ENCODE results near the gene MBOAT2.

MBOAT2 gene

DNA sequence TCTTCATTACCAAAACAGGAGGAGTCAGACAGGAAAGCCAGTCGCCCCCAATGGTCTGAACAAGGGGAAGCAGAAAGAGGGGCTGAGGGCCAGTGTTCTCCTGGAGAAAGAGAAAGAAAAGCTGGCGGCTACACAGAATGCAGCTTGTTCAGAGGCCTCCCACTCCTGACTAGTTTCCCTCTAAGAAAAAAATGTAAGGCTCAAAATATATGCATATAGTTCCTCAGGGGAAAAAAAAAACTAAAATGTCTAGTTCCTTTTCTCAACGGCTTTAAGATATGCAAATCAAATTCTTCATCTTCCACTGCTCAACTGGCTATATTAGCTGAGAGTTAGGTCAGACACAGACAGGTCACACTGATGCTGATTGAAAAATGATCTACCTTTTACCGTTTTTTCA, 18.6 kb downstream of the MBOAT2 start:
- H3K9me3 ChIP-seq (ENCODE audit: control insufficient read depth, low read length) = no peaks in the 10 kb centered on the region
- H2BK12ac ChIP-seq (ENCODE audit: low read length in 2 of 2) = no peak overlapping the region
- H2AFZ ChIP-seq (ENCODE audit: low read depth, low read length) = no peak overlapping the region
- H3K23ac ChIP-seq (ENCODE audit: low read length in 2 of 2) = no peak overlapping the region
- no peak overlapping the region for H2AK5ac ChIP-seq (ENCODE audit: low read length, severe bottlenecking)
- peak overlapping the region; percentile 57 for H4K8ac ChIP-seq (ENCODE audit: low read length)
- H3K79me1 ChIP-seq (replicated peaks; ENCODE audit: low read length, poor library complexity, severe bottlenecking) = peaks cover 32% of the 10 kb centered on the region
- no peaks in the 10 kb centered on the region for H3K36me3 ChIP-seq (ENCODE audit: control insufficient read depth in 1 of 2, insufficient read depth in 2 of 2, low read depth in 1 of 2, low read length in 2 of 2)
- DNase-seq = peak; percentile 26
- no peak overlapping the region for H3K4ac ChIP-seq (ENCODE audit: low read depth in 1 of 2, low read length in 2 of 2)
- H3K27ac ChIP-seq (ENCODE audit: low read length, poor library complexity, severe bottlenecking) = no peak overlapping the region
- peaks cover 5% of the 10 kb centered on the region for H3K4me1 ChIP-seq (ENCODE audit: control insufficient read depth, insufficient read depth, low read depth, low read length)
- H4K91ac ChIP-seq (ENCODE audit: low read length) = no peak overlapping the region
- no peak overlapping the region for H2BK15ac ChIP-seq (ENCODE audit: low read depth, poor library complexity, severe bottlenecking)
- no peak overlapping the region for H3K9ac ChIP-seq (ENCODE audit: low read length)
- H3K4me3 ChIP-seq (ENCODE audit: insufficient read depth in 1 of 2, low read depth in 1 of 2, low read length in 2 of 2) = no peak overlapping the region
- H3K14ac ChIP-seq (ENCODE audit: low read length in 2 of 2) = no peak overlapping the region
- no peaks in the 10 kb centered on the region for H3K27me3 ChIP-seq (ENCODE audit: control insufficient read depth in 1 of 2, insufficient read depth in 1 of 2, low read length in 2 of 2)
- H2BK5ac ChIP-seq (ENCODE audit: low read depth, low read length, poor library complexity, severe bottlenecking) = no peak overlapping the region
- no peak overlapping the region for H3K18ac ChIP-seq (ENCODE audit: low read depth in 1 of 2, low read length in 2 of 2)
- no peak overlapping the region for H3K4me2 ChIP-seq (ENCODE audit: low read length, poor library complexity, severe bottlenecking)
- H2BK120ac ChIP-seq (ENCODE audit: low read depth, low read length) = no peak overlapping the region
- 87% methylated on average over 3 of the region's 4 CpGs for whole genome bisulfite sequencing

DNA sequence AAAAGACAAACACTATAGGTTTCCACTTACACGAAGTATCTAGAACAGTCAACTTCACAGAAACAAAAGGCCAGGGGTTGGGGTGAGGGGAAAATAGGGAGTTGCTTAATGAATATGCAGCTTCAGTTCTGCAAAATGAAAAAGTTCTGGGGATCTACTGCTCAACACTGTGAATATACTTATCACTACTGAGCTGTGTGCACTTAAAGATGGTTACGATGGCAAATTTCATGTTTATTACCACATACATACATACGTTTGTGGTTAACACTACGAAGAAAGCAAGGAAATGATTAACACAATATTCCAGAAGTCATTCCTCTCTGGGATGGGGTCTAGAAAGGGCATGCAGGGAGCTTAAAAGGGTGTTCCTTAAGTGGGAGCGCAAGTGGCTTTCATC, 19.3 kb downstream of the MBOAT2 start:
- no peak overlapping the region for H2BK12ac ChIP-seq (ENCODE audit: low read length in 2 of 2)
- H4K91ac ChIP-seq (ENCODE audit: low read length) = no peak overlapping the region
- no peak overlapping the region for H3K4me2 ChIP-seq (ENCODE audit: low read length, poor library complexity, severe bottlenecking)
- H2BK5ac ChIP-seq (ENCODE audit: low read depth, low read length, poor library complexity, severe bottlenecking) = no peak overlapping the region
- H3K9ac ChIP-seq (ENCODE audit: low read length) = peak overlapping the region; percentile 1
- no peak overlapping the region for H3K27ac ChIP-seq (ENCODE audit: low read length, poor library complexity, severe bottlenecking)
- DNase-seq = peak; percentile 55
- no peak overlapping the region for H3K23ac ChIP-seq (ENCODE audit: low read length in 2 of 2)
- no peak overlapping the region for H2BK15ac ChIP-seq (ENCODE audit: low read depth, poor library complexity, severe bottlenecking)
- H2AK5ac ChIP-seq (ENCODE audit: low read length, severe bottlenecking) = no peak overlapping the region
- H2AFZ ChIP-seq (ENCODE audit: low read depth, low read length) = no peak overlapping the region
- no peaks in the 10 kb centered on the region for H3K9me3 ChIP-seq (ENCODE audit: control insufficient read depth, low read length)
- no peak overlapping the region for H4K8ac ChIP-seq (ENCODE audit: low read length)
- no peaks in the 10 kb centered on the region for H3K36me3 ChIP-seq (ENCODE audit: control insufficient read depth in 1 of 2, insufficient read depth in 2 of 2, low read depth in 1 of 2, low read length in 2 of 2)
- H3K4me3 ChIP-seq (ENCODE audit: insufficient read depth in 1 of 2, low read depth in 1 of 2, low read length in 2 of 2) = no peak overlapping the region
- no peak overlapping the region for H2BK120ac ChIP-seq (ENCODE audit: low read depth, low read length)
- whole genome bisulfite sequencing = no CpG with 5 or more reads among the region's 5 CpGs
- H3K4me1 ChIP-seq (ENCODE audit: control insufficient read depth, insufficient read depth, low read depth, low read length) = peaks cover 7% of the 10 kb centered on the region
- H3K27me3 ChIP-seq (ENCODE audit: control insufficient read depth in 1 of 2, insufficient read depth in 1 of 2, low read length in 2 of 2) = no peaks in the 10 kb centered on the region
- no peak overlapping the region for H3K4ac ChIP-seq (ENCODE audit: low read depth in 1 of 2, low read length in 2 of 2)
- no peak overlapping the region for H3K18ac ChIP-seq (ENCODE audit: low read depth in 1 of 2, low read length in 2 of 2)
- H3K79me1 ChIP-seq (replicated peaks; ENCODE audit: low read length, poor library complexity, severe bottlenecking) = peaks cover 30% of the 10 kb centered on the region
- H3K14ac ChIP-seq (ENCODE audit: low read length in 2 of 2) = no peak overlapping the region

DNA sequence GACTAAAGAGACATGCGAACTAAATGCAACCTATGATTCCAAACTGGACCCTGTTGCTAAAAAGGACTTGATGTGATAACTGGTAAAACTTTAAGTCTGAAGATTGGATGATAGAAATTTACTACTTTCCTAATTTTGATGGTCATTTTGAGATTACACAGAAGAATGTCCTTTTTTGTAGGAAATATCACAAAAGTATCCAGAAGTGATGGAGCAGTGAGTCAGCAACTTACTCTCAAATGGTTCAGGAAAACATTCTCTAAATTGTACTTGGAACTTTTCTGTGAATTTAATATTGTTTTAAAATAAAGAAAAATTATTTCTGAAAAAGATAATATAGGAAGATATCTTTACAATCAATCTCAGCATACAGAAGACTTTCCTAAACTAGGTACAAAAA, 19.9 kb downstream of the MBOAT2 start:
- H2BK15ac ChIP-seq (ENCODE audit: low read depth, poor library complexity, severe bottlenecking) = no peak overlapping the region
- H2AFZ ChIP-seq (ENCODE audit: low read depth, low read length) = no peak overlapping the region
- H3K4me1 ChIP-seq (ENCODE audit: control insufficient read depth, insufficient read depth, low read depth, low read length) = peaks cover 7% of the 10 kb centered on the region
- H2BK12ac ChIP-seq (ENCODE audit: low read length in 2 of 2) = no peak overlapping the region
- no peaks in the 10 kb centered on the region for H3K9me3 ChIP-seq (ENCODE audit: control insufficient read depth, low read length)
- H3K79me1 ChIP-seq (replicated peaks; ENCODE audit: low read length, poor library complexity, severe bottlenecking) = peaks cover 30% of the 10 kb centered on the region
- H4K8ac ChIP-seq (ENCODE audit: low read length) = no peak overlapping the region
- no peak overlapping the region for H2BK120ac ChIP-seq (ENCODE audit: low read depth, low read length)
- H2AK5ac ChIP-seq (ENCODE audit: low read length, severe bottlenecking) = no peak overlapping the region
- H3K14ac ChIP-seq (ENCODE audit: low read length in 2 of 2) = no peak overlapping the region
- 100% methylated on average over 1 of the region's 1 CpG for WGBS
- H3K23ac ChIP-seq (ENCODE audit: low read length in 2 of 2) = no peak overlapping the region
- no peak overlapping the region for H3K4ac ChIP-seq (ENCODE audit: low read depth in 1 of 2, low read length in 2 of 2)
- H3K18ac ChIP-seq (ENCODE audit: low read depth in 1 of 2, low read length in 2 of 2) = no peak overlapping the region
- DNase-seq = peak; percentile 20
- no peak overlapping the region for H3K27ac ChIP-seq (ENCODE audit: low read length, poor library complexity, severe bottlenecking)
- no peak overlapping the region for H3K4me2 ChIP-seq (ENCODE audit: low read length, poor library complexity, severe bottlenecking)
- H3K27me3 ChIP-seq (ENCODE audit: control insufficient read depth in 1 of 2, insufficient read depth in 1 of 2, low read length in 2 of 2) = no peaks in the 10 kb centered on the region
- no peak overlapping the region for H2BK5ac ChIP-seq (ENCODE audit: low read depth, low read length, poor library complexity, severe bottlenecking)
- no peaks in the 10 kb centered on the region for H3K36me3 ChIP-seq (ENCODE audit: control insufficient read depth in 1 of 2, insufficient read depth in 2 of 2, low read depth in 1 of 2, low read length in 2 of 2)
- H3K9ac ChIP-seq (ENCODE audit: low read length) = peak overlapping the region; percentile 1
- no peak overlapping the region for H3K4me3 ChIP-seq (ENCODE audit: insufficient read depth in 1 of 2, low read depth in 1 of 2, low read length in 2 of 2)
- H4K91ac ChIP-seq (ENCODE audit: low read length) = no peak overlapping the region

DNA sequence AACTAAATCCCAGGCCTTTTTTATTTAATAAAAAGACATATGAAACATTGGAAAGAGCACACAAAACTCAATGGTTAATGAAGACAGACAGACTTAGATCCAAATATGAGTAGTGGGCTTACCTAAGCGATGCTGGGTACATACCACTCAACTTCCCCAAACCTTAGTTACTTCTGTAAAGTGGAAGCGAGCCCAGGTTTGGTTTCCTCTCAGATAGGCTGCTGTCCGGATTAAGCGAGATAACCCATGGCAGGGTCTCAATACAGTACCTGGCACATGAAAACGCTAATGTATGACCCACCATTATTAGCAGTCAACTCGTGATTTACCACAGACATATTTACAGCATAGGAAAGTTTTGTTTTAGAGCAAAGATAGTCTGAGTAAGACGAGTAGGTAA, 21.6 kb downstream of the MBOAT2 start:
- Histone ChIP-seq H2BK5ac (ENCODE audit: low read depth, low read length, poor library complexity, severe bottlenecking) (no peak overlapping the region), H3K4me2 (ENCODE audit: low read length, poor library complexity, severe bottlenecking) (no peak overlapping the region), H3K27ac (ENCODE audit: low read length, poor library complexity, severe bottlenecking) (no peak overlapping the region), H3K27me3 (ENCODE audit: control insufficient read depth in 1 of 2, insufficient read depth in 1 of 2, low read length in 2 of 2) (no peaks in the 10 kb centered on the region), H2BK15ac (ENCODE audit: low read depth, poor library complexity, severe bottlenecking) (no peak overlapping the region), H2AFZ (ENCODE audit: low read depth, low read length) (no peak overlapping the region), H3K9ac (ENCODE audit: low read length) (no peak overlapping the region), H3K4me3 (ENCODE audit: insufficient read depth in 1 of 2, low read depth in 1 of 2, low read length in 2 of 2) (no peak overlapping the region), H3K79me1 (replicated peaks; ENCODE audit: low read length, poor library complexity, severe bottlenecking) (peaks cover 35% of the 10 kb centered on the region), H4K8ac (ENCODE audit: low read length) (no peak overlapping the region), H2BK120ac (ENCODE audit: low read depth, low read length) (no peak overlapping the region), H3K36me3 (ENCODE audit: control insufficient read depth in 1 of 2, insufficient read depth in 2 of 2, low read depth in 1 of 2, low read length in 2 of 2) (no peaks in the 10 kb centered on the region), H3K23ac (ENCODE audit: low read length in 2 of 2) (no peak overlapping the region), H3K9me3 (ENCODE audit: control insufficient read depth, low read length) (no peaks in the 10 kb centered on the region), H2BK12ac (ENCODE audit: low read length in 2 of 2) (no peak overlapping the region), H3K4me1 (ENCODE audit: control insufficient read depth, insufficient read depth, low read depth, low read length) (peaks cover 7% of the 10 kb centered on the region), H3K18ac (ENCODE audit: low read depth in 1 of 2, low read length in 2 of 2) (no peak overlapping the region), H3K14ac (ENCODE audit: low read length in 2 of 2) (no peak overlapping the region), H2AK5ac (ENCODE audit: low read length, severe bottlenecking) (no peak overlapping the region), H3K4ac (ENCODE audit: low read depth in 1 of 2, low read length in 2 of 2) (no peak overlapping the region), H4K91ac (ENCODE audit: low read length) (no peak overlapping the region)
- no peak for DNase-seq
- WGBS = 92% methylated on average over 4 of the region's 7 CpGs
